HG02852 (cell line): ENCODE data around the gene DLGAP1.

ENCODE experiments used
- ATAC-seq: cut with Tn5 transposase; IDR thresholded peaks from one replicate; pipeline ENCODE4 v1.9.1; 2021; ENCODE audit warnings: mild to moderate bottlenecking, moderate library complexity; ENCODE audit not compliant: unreplicated experiment

DLGAP1 gene

GRCh38 chr18:3836483-3837335 lies 618.4 kb downstream of the DLGAP1 start:
- ATAC-seq, result no peak

DNA sequence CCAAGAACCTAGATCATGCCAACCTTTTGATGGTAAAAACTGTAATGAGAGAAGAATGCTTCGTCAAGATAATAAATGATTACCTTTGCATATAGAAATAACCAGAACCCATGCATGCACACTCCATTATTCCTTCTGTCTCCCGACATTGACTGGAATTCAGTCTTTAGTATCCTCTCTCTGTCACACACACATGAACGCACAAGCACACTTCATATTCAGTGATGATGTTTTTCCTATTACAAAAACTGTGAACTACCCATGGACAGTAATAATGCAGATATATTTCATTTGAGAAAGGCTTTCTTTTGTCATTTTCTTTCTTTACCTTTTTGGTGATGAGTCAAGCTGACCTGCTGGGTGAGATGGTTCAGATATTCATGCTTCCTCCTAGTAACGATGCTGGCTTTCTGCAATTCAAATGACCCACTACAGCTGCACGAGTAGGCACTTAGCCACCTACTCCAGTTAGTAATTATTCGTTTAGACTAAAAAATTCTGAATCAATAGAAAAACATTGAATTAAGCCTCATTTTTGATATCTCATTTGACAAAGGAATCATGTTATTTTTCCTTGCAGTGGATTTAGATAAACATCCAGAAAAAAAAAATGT lies 623.0 kb downstream of the DLGAP1 start:
- no peak for ATAC-seq

DNA sequence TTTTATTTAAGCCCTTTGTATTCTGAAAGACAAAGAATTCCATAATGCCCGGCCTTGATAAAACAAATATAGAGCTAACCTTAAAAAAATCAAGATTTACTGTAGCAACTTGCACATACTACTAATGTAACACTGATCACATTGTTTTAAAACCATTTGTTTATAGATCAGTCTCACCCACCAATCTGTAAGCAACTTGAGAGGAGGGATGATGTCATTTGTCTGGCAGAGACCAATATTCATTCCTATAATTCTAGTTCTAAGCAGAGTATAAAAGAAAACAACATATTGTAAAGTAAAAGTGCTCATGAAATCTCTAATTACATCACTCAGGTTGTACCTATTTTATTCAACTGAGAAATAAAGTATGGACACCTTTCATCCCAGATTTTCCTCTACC lies 624.5 kb downstream of the DLGAP1 start:
- ATAC-seq, result no peak

GRCh38 chr18:3827236-3827845 lies 627.8 kb downstream of the DLGAP1 start:
- ATAC-seq, result no peak

DNA sequence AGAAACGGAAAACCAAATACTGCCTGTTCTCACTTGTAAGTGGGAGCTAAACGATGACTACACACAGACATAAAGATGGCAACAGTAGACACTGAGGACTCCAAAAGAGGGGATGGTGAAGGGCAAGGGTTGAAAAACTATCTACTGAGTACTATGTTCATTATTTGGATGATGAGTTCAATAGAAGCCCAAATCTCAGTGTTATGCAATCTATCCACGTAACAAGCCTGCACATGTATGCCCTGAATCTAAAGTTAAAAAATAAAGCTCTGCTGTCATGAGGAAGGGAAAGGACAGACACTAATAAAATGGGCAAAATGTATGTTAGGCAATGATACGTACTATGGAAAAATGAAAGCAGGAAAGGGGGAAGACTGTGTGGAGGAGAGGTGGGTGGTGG lies 629.1 kb downstream of the DLGAP1 start:
- no peak for ATAC-seq

GRCh38 chr18:3824101-3824500 lies 631.0 kb downstream of the DLGAP1 start:
- no peak for ATAC-seq

DNA sequence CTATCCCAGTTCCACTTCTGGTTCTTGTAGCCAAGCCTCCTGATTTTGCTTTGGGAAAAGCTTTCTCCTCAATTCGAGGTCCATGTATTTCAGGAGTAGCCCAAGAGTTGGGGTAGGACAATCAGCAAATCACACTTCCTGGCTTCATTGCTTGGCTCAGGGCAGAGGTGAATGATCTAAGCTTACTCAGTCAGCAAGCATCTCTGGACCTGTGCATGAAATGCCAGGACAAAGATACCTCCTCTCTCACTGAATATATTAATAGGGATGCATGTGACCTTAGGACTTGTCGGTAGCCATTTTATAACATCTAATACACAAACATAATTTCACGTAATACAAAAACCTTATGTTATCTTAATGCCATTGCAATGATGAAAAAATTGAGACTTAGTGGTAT lies 632.0 kb downstream of the DLGAP1 start:
- ATAC-seq, result no peak

- ATAC-seq, result no peak
Observed at GRCh38 chr18:3821524-3821923, 633.6 kb downstream of the DLGAP1 start.

DNA sequence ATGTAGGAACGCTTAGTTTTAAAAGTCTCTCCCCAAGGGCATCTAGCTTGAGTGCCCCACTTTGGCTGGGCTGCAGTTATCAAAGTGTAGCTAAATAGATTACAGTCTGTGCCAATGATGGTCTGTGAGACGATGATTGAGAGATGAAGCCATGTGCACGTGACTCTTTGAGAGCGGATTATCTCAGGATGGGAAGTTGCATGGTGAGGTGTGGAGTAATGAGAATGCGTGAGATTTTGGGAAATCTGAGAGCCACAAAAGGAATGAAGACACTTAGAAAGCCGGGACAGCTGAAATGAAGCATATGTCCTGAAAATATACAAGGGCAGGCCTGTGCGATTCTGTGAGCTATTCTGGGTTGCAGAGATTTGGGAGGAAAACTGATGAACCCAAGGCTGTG lies 635.1 kb downstream of the DLGAP1 start:
- no peak for ATAC-seq

- no peak for ATAC-seq
Observed at GRCh38 chr18:3816610-3817363, 638.3 kb downstream of the DLGAP1 start.

GRCh38 chr18:3815991-3816390 lies 639.1 kb downstream of the DLGAP1 start:
- no peak for ATAC-seq

- ATAC-seq, result no peak
Observed at GRCh38 chr18:3814816-3815215, 640.3 kb downstream of the DLGAP1 start.

DNA sequence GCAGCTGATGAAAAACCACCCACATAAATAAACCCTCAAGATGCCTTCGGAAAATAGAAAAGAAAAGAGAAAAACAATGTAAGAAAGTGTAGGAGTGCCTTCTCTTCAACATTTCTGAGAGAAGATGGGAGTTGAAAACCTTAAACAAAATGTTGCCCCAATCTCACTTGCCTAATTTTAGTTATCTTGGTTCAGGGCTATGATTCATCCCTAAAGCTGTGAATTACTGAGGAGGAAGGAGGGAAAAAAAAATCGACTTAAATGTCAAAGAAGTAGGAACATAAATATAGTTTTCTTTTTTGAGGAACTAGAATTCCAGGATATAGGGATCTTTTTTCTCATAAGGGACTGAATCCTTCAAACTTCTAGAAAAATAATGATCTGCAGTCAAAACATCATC lies 644.8 kb downstream of the DLGAP1 start:
- ATAC-seq, result no peak

DNA sequence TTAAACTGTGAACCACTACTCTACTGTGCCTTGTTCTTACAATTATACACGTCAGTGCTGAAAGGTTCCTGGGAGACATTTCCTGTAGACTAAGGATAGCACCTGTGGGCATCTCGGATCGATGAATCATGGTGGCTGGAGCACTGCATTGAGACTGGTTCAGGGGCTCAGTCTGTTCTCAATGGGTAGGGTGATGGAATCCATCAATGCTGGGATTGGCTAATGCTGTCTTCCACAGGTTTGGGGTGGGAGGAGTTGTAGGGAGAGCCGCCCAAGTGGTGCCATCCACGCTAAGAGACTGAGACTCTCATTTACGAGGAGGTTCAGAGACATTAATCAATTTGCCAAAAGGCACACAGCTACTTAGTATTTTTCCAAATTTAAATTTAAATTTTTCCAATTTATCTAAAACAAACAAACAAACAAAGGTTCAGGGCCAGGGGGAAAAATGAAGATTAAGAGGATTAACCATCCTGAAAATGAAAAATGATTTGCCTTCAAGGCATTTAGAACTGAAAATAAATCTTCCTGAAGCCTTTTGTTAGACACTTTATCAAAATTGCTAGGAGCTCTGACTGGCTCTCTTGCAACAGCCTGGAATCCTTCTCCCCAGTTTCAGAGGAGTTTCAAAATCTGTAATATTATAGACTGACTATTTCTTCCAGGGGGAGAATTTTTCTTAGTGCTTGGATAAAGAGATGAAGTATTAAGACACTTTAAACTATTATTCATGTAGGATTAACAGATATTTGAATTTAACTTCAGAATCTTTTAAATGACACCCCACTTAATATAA lies 645.9 kb downstream of the DLGAP1 start:
- no peak for ATAC-seq

- ATAC-seq, result no peak
Observed at GRCh38 chr18:3806656-3807055, 648.5 kb downstream of the DLGAP1 start.

DNA sequence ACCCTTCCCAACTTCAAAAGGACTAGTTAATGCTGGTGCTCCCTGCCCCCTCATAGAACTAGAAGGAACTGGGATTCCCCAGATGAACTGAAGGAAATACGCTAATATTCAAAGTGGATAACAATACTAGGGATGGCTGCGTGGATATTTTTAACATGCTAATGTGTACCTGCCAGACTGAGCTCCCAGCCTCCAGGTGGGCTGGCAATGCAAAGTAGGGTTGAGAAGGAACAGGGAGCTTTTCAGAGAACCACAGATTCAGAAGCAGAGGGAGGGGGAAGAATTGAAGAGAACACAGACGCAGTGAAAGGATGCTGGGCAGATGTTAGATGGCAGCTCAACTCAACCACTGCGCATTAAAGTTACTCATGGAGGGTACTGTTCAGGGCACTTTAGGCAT lies 650.8 kb downstream of the DLGAP1 start:
- ATAC-seq, result no peak

DNA sequence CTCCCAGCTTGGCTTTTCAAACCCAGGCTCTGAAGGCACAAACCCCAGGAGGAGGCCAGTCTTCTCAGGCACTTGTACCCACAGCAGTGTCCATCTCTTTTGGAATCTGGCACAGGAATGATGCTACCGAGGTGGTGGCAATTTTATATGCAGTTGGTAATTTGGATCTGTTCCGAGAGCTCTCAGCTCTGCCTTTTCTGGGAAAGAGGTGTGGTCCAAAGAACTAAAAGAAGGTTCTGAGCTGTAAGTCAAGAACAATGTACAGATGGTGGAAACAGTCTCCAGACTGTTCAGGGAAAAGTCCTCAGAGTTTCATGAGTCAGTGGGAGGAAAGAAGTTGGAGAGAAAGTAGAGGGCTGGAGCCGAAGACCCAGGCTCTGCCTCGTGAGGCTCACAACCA lies 651.8 kb downstream of the DLGAP1 start:
- no peak for ATAC-seq

GRCh38 chr18:3799515-3799914 lies 655.6 kb downstream of the DLGAP1 start:
- no peak for ATAC-seq

- ATAC-seq, result no peak
Observed at GRCh38 chr18:3798032-3798431, 657.1 kb downstream of the DLGAP1 start.

- no peak for ATAC-seq
Observed at GRCh38 chr18:3796434-3796833, 658.7 kb downstream of the DLGAP1 start.
